ENCODE measurements around the gene ARL4C.
A peak's percentile ranks its signal among the peaks of the same experiment; 100 is the strongest.

Gene ARL4C

GRCh38 chr2:234448506-234449184 is 48.2 kb downstream of the ARL4C start:
- DNase-seq: no peak

- DNase-seq: no peak
Measured at GRCh38 chr2:234447963-234448362, 48.9 kb downstream of the ARL4C start.

DNA sequence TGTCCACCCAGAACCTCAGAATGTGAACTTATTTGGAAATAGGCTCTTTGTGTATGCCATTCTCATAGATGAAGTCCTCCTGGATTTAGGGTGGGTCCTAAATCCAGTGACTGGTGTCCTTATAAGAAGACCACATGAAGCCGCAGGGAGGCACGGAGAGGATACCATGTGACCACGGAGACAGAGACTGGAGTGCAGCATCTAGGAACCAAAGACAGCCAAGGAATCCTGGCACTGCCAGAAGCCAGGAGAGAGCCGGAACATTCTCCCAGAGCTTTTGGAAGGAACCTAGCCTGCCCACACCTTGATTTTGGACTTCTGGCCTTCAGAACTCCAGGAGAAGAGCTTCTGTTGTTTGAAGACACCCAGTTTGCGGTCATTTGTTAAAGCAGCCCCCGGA is 49.7 kb downstream of the ARL4C start:
- DNase-seq: no peak

DNA sequence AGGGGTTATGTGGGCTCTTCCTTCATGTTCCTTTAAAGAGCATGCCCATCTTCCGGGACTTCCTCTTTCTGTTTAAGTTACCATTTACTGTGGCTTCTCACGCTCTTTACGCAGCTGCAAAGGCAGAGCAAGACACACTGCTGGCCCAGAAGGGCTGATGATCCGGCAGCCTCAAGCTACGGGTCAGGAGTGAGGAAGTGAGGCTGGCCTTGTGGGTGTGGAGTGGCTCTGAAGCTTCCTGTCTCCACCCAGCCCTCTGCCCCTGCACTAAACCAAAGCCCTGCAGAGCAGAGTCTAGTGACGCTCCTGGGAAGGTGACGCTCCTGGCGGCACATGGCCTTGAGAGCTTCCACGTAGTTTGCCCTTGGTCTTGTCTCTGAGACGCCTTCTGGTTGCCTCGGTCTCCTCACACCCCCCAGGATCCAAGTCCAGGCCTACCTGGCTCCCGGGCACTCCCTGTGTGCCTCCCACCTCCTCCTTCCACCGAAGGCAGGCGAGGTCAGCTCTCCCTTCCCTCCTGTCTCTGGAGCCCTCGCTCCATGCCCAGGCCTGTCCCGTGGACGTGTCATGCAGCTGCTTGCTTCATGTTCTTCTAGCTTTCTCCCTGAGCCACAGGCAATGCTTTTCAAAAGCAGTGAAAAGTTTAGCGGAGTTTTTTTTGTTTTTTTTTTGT is 50.3 kb downstream of the ARL4C start:
- peak in 12 of 56 donors; percentile 4 to 44 (median 19) for DNase-seq

- DNase-seq: no peak
Measured at GRCh38 chr2:234444893-234445292, 52.0 kb downstream of the ARL4C start.

DNA sequence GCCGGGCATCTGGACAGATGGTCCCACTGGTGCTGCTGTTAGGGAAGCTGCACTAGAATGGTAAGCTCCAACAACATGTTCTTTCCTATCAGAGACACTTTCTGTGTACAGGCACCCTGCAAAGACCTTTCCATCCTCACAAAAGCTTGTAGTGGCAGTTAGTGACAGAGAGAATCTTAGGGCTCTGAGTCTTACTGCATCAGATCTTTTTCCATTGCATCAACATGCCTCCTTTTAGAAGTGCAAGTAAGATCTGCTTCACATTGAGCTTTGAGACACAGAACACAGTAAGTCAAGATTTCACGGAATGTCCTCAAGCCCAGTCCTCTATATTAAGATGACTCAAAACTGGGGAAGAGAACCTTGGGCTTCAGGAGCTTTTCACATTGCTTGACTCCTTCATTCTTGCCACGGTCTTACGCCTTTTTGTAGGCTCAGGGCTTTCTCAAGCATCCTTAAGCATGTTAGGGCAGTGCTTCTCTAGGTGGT is 52.6 kb downstream of the ARL4C start:
- no peak for DNase-seq
